Ovary (tissue), 9 donors: ENCODE data around the gene HS6ST3. TPM values are rescaled to one million over a fixed set of nuclear protein-coding genes. Genes with fewer than 3 reads are reported as not detected.

Experiments
- DNase-seq, 5 donors: peaks; one replicate each; pipeline ENCODE4 v3.0.0-alpha.2; 2019 to 2020
- H3K27ac ChIP-seq, 2 donors: fragments of 200-600 bp; one replicate each; pipeline versions ENCODE4 v1.5.1 to v1.8.0; 2019 to 2022
- H3K27me3 ChIP-seq: fragments of 200-600 bp; one replicate; pipeline ENCODE4 v1.8.0; 2022
- H3K36me3 ChIP-seq: fragments of 200-600 bp; sonication (generic); one replicate; pipeline ENCODE4 v1.5.1; 2019
- H3K4me1 ChIP-seq: one replicate; pipeline ENCODE4 v1.8.1; 2013; ENCODE audit warnings: mild to moderate bottlenecking, moderate library complexity; ENCODE audit not compliant: insufficient read depth
- H3K4me3 ChIP-seq: fragments of 200-600 bp; sonication (generic); one replicate; pipeline ENCODE4 v1.5.1; 2017
- H3K9me3 ChIP-seq, 2 donors: fragments of 200-600 bp in 1 of 2; sonication (generic) in 1 of 2; one replicate each; pipeline versions ENCODE4 v1.5.1 to v1.8.1; 2013 to 2019; ENCODE audit warnings: mild to moderate bottlenecking in 1 of 2, moderate library complexity in 1 of 2
- CTCF ChIP-seq, 3 donors: fragments of 450-650 bp in 2 of 3; fragments of 200-600 bp in 1 of 3; IDR thresholded peaks; one replicate each; pipeline versions ENCODE4 v1.5.1 to v1.8.0; 2016 to 2022; ENCODE audit warnings: antibody characterized with exemption in 3 of 3, mild to moderate bottlenecking in 1 of 3
- EP300 ChIP-seq: sonication (generic); formaldehyde crosslinking; IDR thresholded peaks from one replicate; pipeline ENCODE4 v1.6.1; 2017; ENCODE audit warnings: antibody characterized with exemption
- POLR2A ChIP-seq: fragments of 450-650 bp; IDR thresholded peaks from one replicate; pipeline ENCODE4 v1.6.1; 2017; ENCODE audit warnings: antibody characterized with exemption, mild to moderate bottlenecking, moderate library complexity
- WGBS, 3 donors: extraction: QIAGEN DNeasy Blood & Tissue Kit in 1 of 3; methylation state at CpG; one replicate each; pipeline versions ENCODE4 v1.1.5 to v1.1.7; 2013 to 2017; 5-methylcytosine and 5-hydroxymethylcytosine counted together
- intact Hi-C, 4 donors: fragments of 100-400 bp; cut with DNase I; formaldehyde crosslinking; loops; one replicate each; pipeline versions ENCODE4 v1.11.0 to v1.15.1; 2022 to 2023
- polyA plus RNA-seq, 2 donors: library from polyadenylated mRNA; stranded (reverse); fragments of 200-250 nt in 1 of 2; fragments of 350-450 nt in 1 of 2; fragmentation: Illumina TruSeq in 1 of 2; extraction: RNeasy Lipid Tissue Mini Kit (QIAGEN cat#74804) in 1 of 2; gene quantifications; one replicate each; pipeline ENCODE4 v1.2.3, GENCODE V29; 2013 to 2014
- total RNA-seq, 7 donors: library from RNA; depleted of rRNA in 2 of 7; stranded (reverse); fragments of >200 nt in 2 of 7; fragmentation: NEBNext Ultra II Directional in 3 of 7; extraction: Animal tissue kit (Norgen Biotek cat#: 25700) in 3 of 7; gene quantifications; one replicate each; pipeline versions ENCODE4 v1.1.0 to v1.2.4, GENCODE V29; 2016 to 2023
- donor health status: DM: no; HTN: no; CAD: no; lungs with moderate emphysema.
- donor health status: DM: no; HTN: no; CAD: no.
- donor health status: Bipolar disorder and iron deficiency.
- donor health status: DM: yes; HTN: yes; CAD: no.
- donor health status: DM: no; HTN: no; CAD: no.
- donor health status: DM: yes; HTN: yes; CAD: no.

The HS6ST3 gene
- total and polyA plus RNA-seq, 9 donors, result 0.05 to 0.46 (median 0.19) TPM; not detected in 3

- no peaks in the 10 kb centered on the region for H3K27me3 ChIP-seq
- intact Hi-C loops, result no loop called here
- no peaks in the 10 kb centered on the region for H3K36me3 ChIP-seq
- H3K4me3 ChIP-seq, result no peak overlapping the region
- H3K27ac ChIP-seq, result no peak overlapping the region
- H3K4me1 ChIP-seq, result no peaks in the 10 kb centered on the region
- TF ChIP-seq POLR2A (no peak), CTCF (IDR thresholded peaks at IDR 0.05) (no peak), EP300 (no peak)
- no peaks in the 10 kb centered on the region for H3K9me3 ChIP-seq
- no peak for DNase-seq
- 11 to 37% (median 16%) methylated on average over 4 of the region's 4 CpGs for WGBS, 3 donors
These were observed 745.6 kb downstream of the HS6ST3 start for GRCh38 chr13:96835546-96835945.

DNA sequence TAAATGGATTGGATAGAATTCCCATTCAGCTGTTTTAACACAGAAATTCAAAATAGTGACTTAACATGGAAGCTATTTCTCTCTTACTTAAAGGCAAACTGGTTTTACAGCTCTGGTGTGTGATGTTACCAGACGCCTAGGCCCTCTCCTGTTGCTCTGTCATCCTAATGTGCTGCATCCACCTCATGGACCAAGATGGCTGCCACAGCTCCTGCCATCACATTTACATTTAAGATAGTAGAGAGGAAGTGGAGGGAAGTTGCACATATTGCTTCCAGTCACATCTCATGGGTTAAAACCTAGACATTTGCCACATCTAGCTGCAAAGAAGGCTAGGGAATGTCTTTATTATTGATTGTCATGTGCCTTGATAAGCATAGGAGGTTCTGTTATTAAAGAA, 746.8 kb downstream of the HS6ST3 start:
- Histone ChIP-seq H3K4me1 (no peaks in the 10 kb centered on the region), H3K9me3 (no peaks in the 10 kb centered on the region), H3K27me3 (no peaks in the 10 kb centered on the region), H3K36me3 (no peaks in the 10 kb centered on the region), H3K4me3 (no peak overlapping the region), H3K27ac (no peak overlapping the region)
- DNase-seq, result no peak
- WGBS, 3 donors, result 77 to 87% (median 78%) methylated on average over 1 of the region's 1 CpG
- no peak for TF ChIP-seq CTCF (IDR thresholded peaks at IDR 0.05)
- TF ChIP-seq EP300, result no peak
- intact Hi-C loops, result no loop called here

DNA sequence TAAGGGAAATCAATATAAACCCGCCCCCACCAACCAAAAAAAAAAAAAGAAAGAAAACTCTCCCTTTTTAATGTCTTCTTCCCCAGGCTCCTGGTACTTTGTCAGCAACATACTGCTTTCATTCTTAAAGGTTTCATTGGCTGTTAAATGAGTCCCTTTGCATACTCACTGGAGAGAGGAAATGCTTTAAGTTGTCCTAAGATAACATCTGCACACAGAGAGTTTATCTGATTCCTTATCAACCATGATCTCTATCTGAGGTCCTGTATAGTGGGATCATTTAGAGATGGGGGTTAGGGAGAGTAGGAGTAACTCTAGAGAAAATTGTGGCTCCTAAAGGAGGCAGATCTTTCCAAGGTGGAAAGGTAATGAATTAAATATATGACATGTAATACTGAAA, 747.9 kb downstream of the HS6ST3 start:
- TF ChIP-seq EP300 (no peak), POLR2A (no peak), CTCF (IDR thresholded peaks at IDR 0.05) (no peak)
- intact Hi-C loops, result no loop called here
- H3K36me3 ChIP-seq, result no peaks in the 10 kb centered on the region
- H3K4me3 ChIP-seq, result no peak overlapping the region
- H3K27me3 ChIP-seq, result no peaks in the 10 kb centered on the region
- H3K9me3 ChIP-seq, result no peaks in the 10 kb centered on the region
- 66 to 78% (median 76%) methylated on average over 1 of the region's 1 CpG for WGBS, 3 donors
- no peaks in the 10 kb centered on the region for H3K4me1 ChIP-seq
- DNase-seq, result no peak
- no peak overlapping the region for H3K27ac ChIP-seq

GRCh38 chr13:96844195-96844594, 754.3 kb downstream of the HS6ST3 start:
- Histone ChIP-seq H3K36me3 (no peaks in the 10 kb centered on the region), H3K9me3 (peaks cover 0 to 4% of the 10 kb centered on the region in 2 donors), H3K27ac (no peak overlapping the region), H3K4me1 (no peaks in the 10 kb centered on the region), H3K4me3 (no peak overlapping the region), H3K27me3 (no peaks in the 10 kb centered on the region)
- DNase-seq, result no peak
- TF ChIP-seq EP300 (no peak), POLR2A (no peak), CTCF (IDR thresholded peaks at IDR 0.05) (no peak)
- intact Hi-C loops, result no loop called here

GRCh38 chr13:96844616-96845015, 754.7 kb downstream of the HS6ST3 start:
- H3K27me3 ChIP-seq, result no peaks in the 10 kb centered on the region
- H3K27ac ChIP-seq, result no peak overlapping the region
- H3K4me3 ChIP-seq, result no peak overlapping the region
- intact Hi-C loops, result no loop called here
- TF ChIP-seq EP300 (no peak), CTCF (IDR thresholded peaks at IDR 0.05) (no peak)
- H3K4me1 ChIP-seq, result no peaks in the 10 kb centered on the region
- DNase-seq, result no peak
- H3K36me3 ChIP-seq, result no peaks in the 10 kb centered on the region
- WGBS, 3 donors, result 43 to 69% (median 56%) methylated on average over 1 of the region's 1 CpG
- H3K9me3 ChIP-seq, result peaks cover 0 to 4% of the 10 kb centered on the region in 2 donors
